Adrenal gland (tissue), 5 donors: ENCODE results near the gene F11.

Source experiments
- POLR2A ChIP-seq, 2 donors: fragments of 450-650 bp; IDR thresholded peaks; one replicate each; pipeline ENCODE4 v1.6.1; 2017; ENCODE audit warnings: antibody characterized with exemption in 2 of 2, mild to moderate bottlenecking in 2 of 2, moderate library complexity in 1 of 2
- TF ChIP-seq, protein P1 (sequence below), 6 experiments: fragments of 450-650 bp in 4 of 6; fragments of 200-600 bp in 2 of 6; sonication (generic) in 1 of 6; IDR thresholded peaks; 1 replicate in 5 of 6; 2 replicates in 1 of 6; pipeline versions ENCODE4 v1.5.1 to v1.8.0; 2016 to 2021; ENCODE audit warnings: antibody characterized with exemption in 6 of 6, mild to moderate bottlenecking in 2 of 6, moderate library complexity in 1 of 6
- donor health status: DM: no; HTN: no; CAD: no.

DNA sequence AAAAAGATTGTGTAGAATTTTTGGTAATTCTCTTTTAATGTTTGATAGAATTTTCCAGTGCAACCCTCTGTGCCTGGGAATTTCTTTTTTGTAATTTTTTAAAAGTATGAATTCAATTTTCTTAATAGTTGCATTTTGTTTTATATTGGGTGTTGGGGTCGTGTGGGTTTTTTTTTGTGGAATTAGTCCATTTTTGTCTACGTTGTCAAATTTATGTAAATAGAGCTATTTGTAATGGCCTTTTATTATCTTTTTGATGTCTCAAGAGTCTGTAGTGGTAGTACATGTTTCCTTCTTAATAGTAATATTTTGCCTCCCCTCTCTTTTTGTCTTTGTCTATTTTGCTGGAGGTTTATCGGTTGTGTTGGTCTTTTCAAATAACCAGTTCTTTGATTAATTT is 64.4 kb downstream of the F11 start:
- no peak for TF ChIP-seq POLR2A (IDR thresholded peaks at IDR 0.05)
- TF ChIP-seq, protein P1, sequence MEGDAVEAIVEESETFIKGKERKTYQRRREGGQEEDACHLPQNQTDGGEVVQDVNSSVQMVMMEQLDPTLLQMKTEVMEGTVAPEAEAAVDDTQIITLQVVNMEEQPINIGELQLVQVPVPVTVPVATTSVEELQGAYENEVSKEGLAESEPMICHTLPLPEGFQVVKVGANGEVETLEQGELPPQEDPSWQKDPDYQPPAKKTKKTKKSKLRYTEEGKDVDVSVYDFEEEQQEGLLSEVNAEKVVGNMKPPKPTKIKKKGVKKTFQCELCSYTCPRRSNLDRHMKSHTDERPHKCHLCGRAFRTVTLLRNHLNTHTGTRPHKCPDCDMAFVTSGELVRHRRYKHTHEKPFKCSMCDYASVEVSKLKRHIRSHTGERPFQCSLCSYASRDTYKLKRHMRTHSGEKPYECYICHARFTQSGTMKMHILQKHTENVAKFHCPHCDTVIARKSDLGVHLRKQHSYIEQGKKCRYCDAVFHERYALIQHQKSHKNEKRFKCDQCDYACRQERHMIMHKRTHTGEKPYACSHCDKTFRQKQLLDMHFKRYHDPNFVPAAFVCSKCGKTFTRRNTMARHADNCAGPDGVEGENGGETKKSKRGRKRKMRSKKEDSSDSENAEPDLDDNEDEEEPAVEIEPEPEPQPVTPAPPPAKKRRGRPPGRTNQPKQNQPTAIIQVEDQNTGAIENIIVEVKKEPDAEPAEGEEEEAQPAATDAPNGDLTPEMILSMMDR (IDR thresholded peaks at IDR 0.05): no peak
